ENCODE data around the gene TMIE. TPM values are rescaled to one million over a fixed set of nuclear protein-coding genes. Genes with fewer than 3 reads are reported as not detected.

TMIE gene
- total RNA-seq, 1 experiment from 2014 or later: 1.1 TPM

- no peak for TF ChIP-seq REST (IDR thresholded peaks at IDR 0.05; ENCODE audit: insufficient read depth in 1 of 2, low read depth in 2 of 2, low read length in 1 of 2)
- TF ChIP-seq SIN3A (IDR thresholded peaks at IDR 0.05; ENCODE audit: borderline replicate concordance, insufficient read depth, low read depth, low read length): no peak
- TF ChIP-seq CTCF (IDR thresholded peaks at IDR 0.05): no peak
- no peak for TF ChIP-seq POLR2AphosphoS5 (IDR thresholded peaks at IDR 0.05; ENCODE audit: low read depth, low read length)
- H3K9me3 ChIP-seq (ENCODE audit: control insufficient read depth, insufficient read depth, low read depth, low read length): no peaks in the 10 kb centered on the region
- H3K27ac ChIP-seq (ENCODE audit: low read length): no peak overlapping the region
- intact Hi-C loops (cut with micrococcal nuclease; ENCODE audit: unreplicated experiment): no loop called here
- H3K36me3 ChIP-seq (ENCODE audit: control insufficient read depth, insufficient read depth, low read length): no peaks in the 10 kb centered on the region
- H3K4me3 ChIP-seq (ENCODE audit: low read depth in 2 of 2, low read length in 2 of 2): no peak overlapping the region
- no peaks in the 10 kb centered on the region for H3K4me1 ChIP-seq (ENCODE audit: control insufficient read depth, insufficient read depth, low read length)
- BruUV-seq (replicated peaks): no TSS peak
- in situ Hi-C loops (cut with HindIII; ENCODE audit: low pct_unique_long_range_greater_than_20kb, low sequenced_read_pairs): no loop called here
- DNase-seq (ENCODE audit: low read depth, low spot score) (no peak), ATAC-seq (no peak)
- H3K27me3 ChIP-seq (ENCODE audit: control insufficient read depth, insufficient read depth, low read length): no peaks in the 10 kb centered on the region
- CTCF ChIA-PET: no interaction called here
- POLR2A ChIA-PET: interaction anchor here (0.6 kb wide), 1 partner anchor 226 kb away, joined by 3 read pairs; no protein-coding TSS in a partner anchor
These were observed 23.2 kb downstream of the TMIE start for GRCh38 chr3:46724424-46724823.

- CTCF ChIA-PET: no interaction called here
- no peak for DNase-seq (ENCODE audit: low read depth, low spot score)
- H3K27ac ChIP-seq (ENCODE audit: low read length): no peak overlapping the region
- no peaks in the 10 kb centered on the region for H3K36me3 ChIP-seq (ENCODE audit: control insufficient read depth, insufficient read depth, low read length)
- TF ChIP-seq TCF7L2 (IDR thresholded peaks at IDR 0.05; ENCODE audit: low read depth, low read length) (no peak), CTCF (IDR thresholded peaks at IDR 0.05) (no peak), SIN3A (IDR thresholded peaks at IDR 0.05; ENCODE audit: borderline replicate concordance, insufficient read depth, low read depth, low read length) (no peak), POLR2AphosphoS5 (IDR thresholded peaks at IDR 0.05; ENCODE audit: low read depth, low read length) (no peak), REST (IDR thresholded peaks at IDR 0.05; ENCODE audit: insufficient read depth in 1 of 2, low read depth in 2 of 2, low read length in 1 of 2) (no peak)
- no peaks in the 10 kb centered on the region for H3K27me3 ChIP-seq (ENCODE audit: control insufficient read depth, insufficient read depth, low read length)
- in situ Hi-C loops (cut with HindIII; ENCODE audit: low pct_unique_long_range_greater_than_20kb, low sequenced_read_pairs) (no loop called here), intact Hi-C loops (cut with micrococcal nuclease; ENCODE audit: unreplicated experiment) (no loop called here)
- H3K9me3 ChIP-seq (ENCODE audit: control insufficient read depth, insufficient read depth, low read depth, low read length): no peaks in the 10 kb centered on the region
- H3K4me3 ChIP-seq (ENCODE audit: low read depth in 2 of 2, low read length in 2 of 2): no peak overlapping the region
- BruUV-seq (replicated peaks): no TSS peak
- no peak for ATAC-seq
- no peaks in the 10 kb centered on the region for H3K4me1 ChIP-seq (ENCODE audit: control insufficient read depth, insufficient read depth, low read length)
- POLR2A ChIA-PET: no interaction called here
These were observed 24.6 kb downstream of the TMIE start for GRCh38 chr3:46725621-46726314.
